GM18519 (cell line): ENCODE data around the gene CHAC1.

Experiments
- ATAC-seq: cut with Tn5 transposase; IDR thresholded peaks from one replicate; pipeline ENCODE4 v1.9.1; 2021; ENCODE audit warnings: mild to moderate bottlenecking, moderate library complexity; ENCODE audit not compliant: unreplicated experiment, low FRiP score

Gene CHAC1

DNA sequence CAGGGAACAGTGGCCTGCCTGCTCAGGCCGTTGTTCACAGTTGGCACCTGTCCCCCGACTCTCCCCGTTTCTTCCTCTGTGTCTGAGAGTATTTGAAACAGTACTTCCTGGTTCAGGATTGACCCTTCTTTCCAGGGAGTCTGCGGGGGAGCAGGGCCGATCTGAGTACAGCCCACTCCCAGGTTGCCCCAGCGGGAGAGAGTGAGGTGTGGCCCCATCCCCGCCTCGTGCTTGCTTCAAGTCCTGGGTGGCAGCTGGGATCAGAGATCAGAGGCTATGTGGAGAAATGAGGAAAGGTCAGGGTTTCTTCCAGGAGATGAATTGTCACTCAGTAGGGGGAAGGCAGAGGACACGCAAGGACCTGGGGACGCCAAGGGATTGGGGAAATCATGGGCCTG, 30.7 kb upstream of the CHAC1 start:
- ATAC-seq: no peak

DNA sequence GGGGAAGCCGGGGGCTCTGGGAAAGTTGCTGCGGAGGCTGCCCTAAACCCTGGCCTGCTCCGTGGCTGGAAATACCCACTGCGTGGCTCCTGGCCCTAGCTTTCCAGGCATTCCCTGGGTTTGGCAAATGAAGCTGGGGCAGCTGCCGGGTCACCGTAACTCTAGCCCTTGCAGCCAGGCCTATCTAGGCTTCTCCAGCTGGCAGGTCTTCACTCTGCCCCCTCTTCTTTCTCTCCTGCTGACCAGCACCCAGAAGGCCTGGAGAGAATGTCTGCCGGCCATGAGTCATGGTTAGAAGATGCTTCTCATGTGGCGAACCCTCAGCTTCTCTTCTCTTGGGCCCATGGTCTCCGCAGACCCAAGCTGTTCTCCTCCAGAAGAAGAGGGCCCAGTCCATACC, 29.7 kb upstream of the CHAC1 start:
- no peak for ATAC-seq

DNA sequence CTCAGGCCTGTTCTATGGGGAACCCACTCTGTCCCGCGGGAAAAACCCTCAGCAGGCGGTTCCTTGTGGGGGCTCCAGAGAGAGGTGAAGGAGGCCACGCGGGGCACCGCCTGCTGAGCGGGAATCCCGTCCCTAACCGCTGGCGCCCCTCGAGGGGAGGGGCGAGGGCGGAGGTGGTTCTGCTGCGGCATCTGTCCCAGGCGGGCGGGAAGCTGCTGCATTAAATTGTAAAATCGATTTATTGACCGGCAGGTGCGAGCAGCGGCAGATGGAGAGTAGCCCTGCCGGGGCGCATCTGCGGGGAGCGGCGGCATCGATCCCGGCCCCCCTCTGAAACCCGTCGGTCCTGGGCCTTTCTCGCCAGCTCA, 27.8 kb upstream of the CHAC1 start:
- ATAC-seq: no peak

GRCh38 chr15:40925863-40926658, 27.2 kb upstream of the CHAC1 start:
- no peak for ATAC-seq

GRCh38 chr15:40926659-40927494, 26.4 kb upstream of the CHAC1 start:
- ATAC-seq: no peak

DNA sequence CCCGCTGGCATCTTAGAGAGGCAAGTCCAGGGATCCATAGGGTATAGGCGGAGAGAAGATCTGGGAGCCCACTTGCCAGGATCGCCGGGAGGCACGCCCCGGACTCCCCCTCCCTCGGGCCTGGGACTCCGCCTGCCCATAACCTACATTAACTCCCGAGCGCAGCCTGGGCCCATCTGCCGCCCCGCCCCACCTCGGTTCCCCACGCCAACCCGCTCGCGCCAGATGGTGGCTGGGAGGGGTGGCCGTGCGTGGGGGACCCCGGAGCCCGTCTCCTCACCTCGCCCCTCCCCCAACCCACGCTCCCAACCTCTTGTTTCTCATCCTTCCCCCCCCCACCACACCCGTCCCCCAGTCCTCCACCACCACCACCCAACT, 25.8 kb upstream of the CHAC1 start:
- ATAC-seq: no peak

GRCh38 chr15:40927873-40928806, 25.1 kb upstream of the CHAC1 start:
- ATAC-seq: no peak

DNA sequence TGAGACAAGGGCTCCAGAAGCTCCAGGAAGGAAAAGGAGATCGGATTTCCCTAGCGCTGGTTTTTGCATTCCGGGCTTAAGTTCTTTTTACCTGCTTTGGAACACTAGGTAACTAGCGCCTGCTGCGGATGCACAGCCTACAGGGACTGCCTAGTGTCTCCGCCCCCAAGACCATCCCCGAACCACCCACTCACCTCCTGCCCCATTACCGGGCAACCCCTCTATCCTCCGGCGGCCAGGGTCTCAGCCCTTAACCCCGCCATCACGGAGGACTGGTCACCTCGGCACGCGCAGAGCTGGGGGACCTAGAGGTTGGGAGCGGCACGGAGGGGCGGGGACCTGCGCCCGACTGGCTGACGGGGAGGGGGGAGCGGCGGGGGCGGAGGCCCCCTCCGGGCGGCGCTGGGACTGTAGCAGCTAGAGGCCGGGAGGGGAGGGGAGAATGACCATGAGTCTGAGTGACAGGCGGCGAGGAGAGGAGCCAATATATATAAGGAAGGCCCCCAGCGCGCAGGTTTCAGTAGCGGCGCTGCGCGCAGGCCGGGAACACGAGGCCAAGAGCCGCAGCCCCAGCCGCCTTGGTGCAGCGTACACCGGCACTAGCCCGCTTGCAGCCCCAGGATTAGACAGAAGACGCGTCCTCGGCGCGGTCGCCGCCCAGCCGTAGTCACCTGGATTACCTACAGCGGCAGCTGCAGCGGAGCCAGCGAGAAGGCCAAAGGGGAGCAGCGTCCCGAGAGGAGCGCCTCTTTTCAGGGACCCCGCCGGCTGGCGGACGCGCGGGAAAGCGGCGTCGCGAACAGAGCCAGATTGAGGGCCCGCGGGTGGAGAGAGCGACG, 24.2 kb upstream of the CHAC1 start, which contains the start of gene DLL4:
Gene DLL4 (plus strand): TSS at position 520 of the 839 bp plus-strand sequence. CDS start 329 bp downstream, outside the sequence.
- no peak for ATAC-seq

DNA sequence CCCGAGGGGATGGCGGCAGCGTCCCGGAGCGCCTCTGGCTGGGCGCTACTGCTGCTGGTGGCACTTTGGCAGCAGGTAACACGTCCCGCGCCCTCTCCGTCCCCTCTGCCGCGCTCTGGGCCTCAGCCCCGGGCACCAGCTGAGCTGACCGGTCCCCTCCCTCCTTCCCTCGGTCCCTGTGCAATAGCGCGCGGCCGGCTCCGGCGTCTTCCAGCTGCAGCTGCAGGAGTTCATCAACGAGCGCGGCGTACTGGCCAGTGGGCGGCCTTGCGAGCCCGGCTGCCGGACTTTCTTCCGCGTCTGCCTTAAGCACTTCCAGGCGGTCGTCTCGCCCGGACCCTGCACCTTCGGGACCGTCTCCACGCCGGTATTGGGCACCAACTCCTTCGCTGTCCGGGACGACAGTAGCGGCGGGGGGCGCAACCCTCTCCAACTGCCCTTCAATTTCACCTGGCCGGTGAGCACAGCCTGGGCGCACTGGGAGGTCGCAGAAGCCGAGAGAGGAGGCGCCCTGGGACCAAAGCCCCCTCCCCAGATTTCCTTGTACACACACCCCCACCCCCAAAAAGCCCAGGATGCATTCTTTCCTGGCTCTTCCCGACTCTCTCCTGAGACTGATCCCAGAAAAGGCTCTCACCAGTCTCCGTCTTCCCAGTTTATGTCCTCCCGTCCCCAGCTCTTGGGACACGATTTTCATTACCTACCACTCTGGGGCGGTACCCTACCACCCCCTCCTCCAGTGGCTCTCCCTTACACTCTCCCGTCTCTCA, 23.4 kb upstream of the CHAC1 start:
- ATAC-seq: no peak

GRCh38 chr15:40930430-40931299, 22.6 kb upstream of the CHAC1 start:
- no peak for ATAC-seq

DNA sequence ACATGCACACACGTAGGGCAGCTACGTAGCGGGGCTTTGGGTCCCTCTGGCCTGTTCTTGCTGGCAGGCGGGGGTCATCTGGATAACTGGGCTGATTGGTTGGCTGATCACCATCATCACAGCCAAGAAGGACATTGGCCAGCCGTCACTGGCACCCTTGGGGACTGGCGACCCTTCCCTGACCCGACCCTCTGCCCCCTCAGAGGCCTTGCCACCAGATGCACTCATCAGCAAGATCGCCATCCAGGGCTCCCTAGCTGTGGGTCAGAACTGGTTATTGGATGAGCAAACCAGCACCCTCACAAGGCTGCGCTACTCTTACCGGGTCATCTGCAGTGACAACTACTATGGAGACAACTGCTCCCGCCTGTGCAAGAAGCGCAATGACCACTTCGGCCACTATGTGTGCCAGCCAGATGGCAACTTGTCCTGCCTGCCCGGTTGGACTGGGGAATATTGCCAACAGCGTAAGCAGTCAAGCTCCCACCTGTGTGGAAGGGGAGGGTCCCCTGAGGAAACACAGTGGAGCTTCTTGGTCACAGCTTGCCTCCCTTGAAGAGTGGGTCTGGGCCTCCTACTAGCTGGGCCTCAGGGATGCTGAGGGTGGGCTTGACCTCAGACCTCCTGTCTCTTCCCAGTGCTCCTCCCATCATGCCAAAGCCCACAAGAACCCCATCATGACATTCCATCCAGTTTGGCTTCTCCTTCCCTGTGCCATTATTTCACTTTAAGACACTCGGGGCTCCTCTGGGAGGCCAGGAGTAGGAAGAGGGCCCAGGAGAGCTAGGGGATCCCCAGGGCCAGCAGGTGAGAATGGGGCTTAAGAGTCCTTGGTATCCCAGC, 21.8 kb upstream of the CHAC1 start:
- no peak for ATAC-seq

DNA sequence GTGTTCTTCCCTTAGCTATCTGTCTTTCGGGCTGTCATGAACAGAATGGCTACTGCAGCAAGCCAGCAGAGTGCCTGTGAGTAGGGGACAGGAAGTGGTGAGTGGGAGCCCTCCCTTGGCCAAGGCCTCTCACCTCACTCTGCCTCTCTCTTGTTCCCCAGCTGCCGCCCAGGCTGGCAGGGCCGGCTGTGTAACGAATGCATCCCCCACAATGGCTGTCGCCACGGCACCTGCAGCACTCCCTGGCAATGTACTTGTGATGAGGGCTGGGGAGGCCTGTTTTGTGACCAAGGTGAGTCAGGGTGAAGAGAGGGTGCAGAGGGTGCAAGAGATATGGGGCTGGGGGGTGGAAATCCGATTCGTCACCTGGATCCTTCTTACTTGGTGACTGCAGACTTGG, 21.1 kb upstream of the CHAC1 start:
- no peak for ATAC-seq

GRCh38 chr15:40932649-40933516, 20.4 kb upstream of the CHAC1 start:
- no peak for ATAC-seq

- ATAC-seq: no peak
Observed at GRCh38 chr15:40933517-40933902, 19.8 kb upstream of the CHAC1 start.

GRCh38 chr15:40934457-40934856, 18.8 kb upstream of the CHAC1 start:
- no peak for ATAC-seq

GRCh38 chr15:40936234-40936708, 17.0 kb upstream of the CHAC1 start:
- ATAC-seq: no peak
